Measurements from ENCODE around the gene C10orf90. TPM values are rescaled to one million over a fixed set of nuclear protein-coding genes. Genes with fewer than 3 reads are reported as not detected.

The C10orf90 gene
- total and polyA plus RNA-seq, 2 donors (not counting 3 experiments of a cell fraction or from before 2014, with no cell fraction given): not detected

GRCh38 chr10:126634911-126635310, 35.6 kb downstream of the C10orf90 start:
- TF ChIP-seq POLR2AphosphoS5 (IDR thresholded peaks at IDR 0.05; ENCODE audit: insufficient read depth, low read depth, low read length) (no peak), POLR2A (IDR thresholded peaks at IDR 0.05; ENCODE audit: low read depth, low read length) (no peak)
- no peak overlapping the region for H3K9ac ChIP-seq (replicated peaks; ENCODE audit: extremely low read depth, insufficient read depth, low read length)
- ChIA-PET CTCF (no interaction called here), POLR2A (no interaction called here)
- intact Hi-C loops (cut with micrococcal nuclease) (no loop called here), dilution Hi-C loops (cut with MboI; ENCODE audit: extremely low pct_ligation_motif_present, low sequenced_read_pairs) (no loop called here)
- H3K4me3 ChIP-seq (replicated peaks in 1 of 3; ENCODE audit: insufficient read depth in 1 of 3, low read depth in 1 of 3, low read length in 3 of 3): no peak overlapping the region
- H3K9me1 ChIP-seq (replicated peaks; ENCODE audit: control insufficient read depth, extremely low read depth, insufficient read depth, low read length): no peaks in the 10 kb centered on the region
- no TSS peak for BruUV-seq (replicated peaks)
- H3K4me2 ChIP-seq (ENCODE audit: insufficient read depth, low read length): no peak overlapping the region
- H3K27ac ChIP-seq (ENCODE audit: insufficient read depth, low read depth, low read length): no peak overlapping the region
- no peaks in the 10 kb centered on the region for H4K20me1 ChIP-seq (replicated peaks; ENCODE audit: control insufficient read depth, extremely low read depth, insufficient read depth, low read length)
- DNase-seq (ENCODE audit: low read depth, low spot score) (no peak), FAIRE-seq (no peak)
- no peaks in the 10 kb centered on the region for H3K4me1 ChIP-seq (ENCODE audit: control insufficient read depth, extremely low read depth, insufficient read depth, low read length)
- H3K36me3 ChIP-seq (ENCODE audit: control insufficient read depth in 2 of 2, extremely low read depth in 1 of 2, insufficient read depth in 2 of 2, low read length in 2 of 2): no peaks in the 10 kb centered on the region
- no peaks in the 10 kb centered on the region for H3K79me2 ChIP-seq (ENCODE audit: control insufficient read depth, insufficient read depth, low read length)
- no peak overlapping the region for H2AFZ ChIP-seq (ENCODE audit: low read depth, low read length)
- peaks cover 2% of the 10 kb centered on the region for H3K9me3 ChIP-seq (replicated peaks; ENCODE audit: control insufficient read depth, insufficient read depth, low read length)
- no peaks in the 10 kb centered on the region for H3K27me3 ChIP-seq (ENCODE audit: control insufficient read depth in 2 of 2, insufficient read depth in 2 of 2, low read length in 2 of 2)

- no peak overlapping the region for H3K27ac ChIP-seq (ENCODE audit: insufficient read depth, low read depth, low read length)
- ChIA-PET POLR2A (no interaction called here), CTCF (no interaction called here)
- no peaks in the 10 kb centered on the region for H3K36me3 ChIP-seq (ENCODE audit: control insufficient read depth in 2 of 2, extremely low read depth in 1 of 2, insufficient read depth in 2 of 2, low read length in 2 of 2)
- H3K9me1 ChIP-seq (replicated peaks; ENCODE audit: control insufficient read depth, extremely low read depth, insufficient read depth, low read length): no peaks in the 10 kb centered on the region
- H3K9me3 ChIP-seq (replicated peaks; ENCODE audit: control insufficient read depth, insufficient read depth, low read length): peaks cover 2% of the 10 kb centered on the region
- FAIRE-seq (no peak), DNase-seq (ENCODE audit: low read depth, low spot score) (no peak)
- H3K27me3 ChIP-seq (ENCODE audit: control insufficient read depth in 2 of 2, insufficient read depth in 2 of 2, low read length in 2 of 2): no peaks in the 10 kb centered on the region
- H3K9ac ChIP-seq (replicated peaks; ENCODE audit: extremely low read depth, insufficient read depth, low read length): no peak overlapping the region
- dilution Hi-C loops (cut with MboI; ENCODE audit: extremely low pct_ligation_motif_present, low sequenced_read_pairs) (no loop called here), intact Hi-C loops (cut with micrococcal nuclease) (no loop called here)
- H3K4me3 ChIP-seq (replicated peaks in 1 of 3; ENCODE audit: insufficient read depth in 1 of 3, low read depth in 1 of 3, low read length in 3 of 3): no peak overlapping the region
- H4K20me1 ChIP-seq (replicated peaks; ENCODE audit: control insufficient read depth, extremely low read depth, insufficient read depth, low read length): no peaks in the 10 kb centered on the region
- H3K4me1 ChIP-seq (ENCODE audit: control insufficient read depth, extremely low read depth, insufficient read depth, low read length): no peaks in the 10 kb centered on the region
- no peak for TF ChIP-seq MAX (IDR thresholded peaks at IDR 0.05; ENCODE audit: insufficient read depth, insufficient read length)
- no peak for TF ChIP-seq EZH2 (IDR thresholded peaks at IDR 0.05; ENCODE audit: borderline replicate concordance, low read depth, low read length, severe bottlenecking)
- TF ChIP-seq POLR2AphosphoS5 (IDR thresholded peaks at IDR 0.05; ENCODE audit: insufficient read depth, low read depth, low read length): no peak
- TF ChIP-seq POLR2A (IDR thresholded peaks at IDR 0.05; ENCODE audit: low read depth, low read length): no peak
- TF ChIP-seq CTCF (IDR thresholded peaks at IDR 0.05; ENCODE audit: extremely low read depth in 1 of 2, insufficient read depth in 1 of 2, low read depth in 1 of 2, low read length in 2 of 2): no peak
- TF ChIP-seq JUN (IDR thresholded peaks at IDR 0.05; ENCODE audit: borderline replicate concordance, insufficient read depth, insufficient read length, low read depth): no peak
- TF ChIP-seq FOS (IDR thresholded peaks at IDR 0.05; ENCODE audit: borderline replicate concordance, insufficient read depth, low read length): no peak
- TF ChIP-seq MYC (IDR thresholded peaks at IDR 0.05; ENCODE audit: low read depth, low read length): no peak
- no peak for TF ChIP-seq GATA2 (IDR thresholded peaks at IDR 0.05; ENCODE audit: insufficient read depth, insufficient read length, low read depth, low read length)
- no peak overlapping the region for H3K4me2 ChIP-seq (ENCODE audit: insufficient read depth, low read length)
- H2AFZ ChIP-seq (ENCODE audit: low read depth, low read length): no peak overlapping the region
- BruUV-seq (replicated peaks): no TSS peak
- no peaks in the 10 kb centered on the region for H3K79me2 ChIP-seq (ENCODE audit: control insufficient read depth, insufficient read depth, low read length)
These were observed 36.1 kb downstream of the C10orf90 start for GRCh38 chr10:126634347-126634746.
